Activated CD4-positive, alpha-beta memory T cell treated with anti-CD3 and anti-CD28 coated beads, Interleukin-2, amount 10 ng/mL, durations not matched to agents 7 days and 5 days (primary cell): ENCODE results near the gene PRSS12. TPM values are rescaled to one million over a fixed set of nuclear protein-coding genes. Genes with fewer than 3 reads are reported as not detected.
"Not testable (repeated sequence)": the region's sequence is repeated elsewhere in the genome, so short reads cannot be mapped to it uniquely, and the experiment has no call there.

ENCODE experiments used
- CTCF ChIA-PET: fragments of 350-600 bp; sonication (Branson Sonifier 250); formaldehyde crosslinking; loops from one replicate; lab custom pipeline; 2021; ENCODE audit warnings: antibody characterized with exemption, inconsistent platforms; lab: Charles Lee
- POLR2A ChIA-PET: fragments of 350-600 bp; sonication (Branson Sonifier 250); formaldehyde crosslinking; loops from one replicate; lab custom pipeline; 2021; ENCODE audit warnings: antibody characterized with exemption; lab: Charles Lee
- DNase-seq: peaks from one replicate; pipeline ENCODE4 v3.0.0-alpha.2; 2020
- H3K27ac Mint-ChIP-seq: one replicate; pipeline ENCODE4 v1.8.0; 2021; ENCODE audit warnings: mild to moderate bottlenecking, mixed read lengths
- H3K27me3 Mint-ChIP-seq: one replicate; pipeline ENCODE4 v1.8.0; 2021; ENCODE audit warnings: mixed read lengths
- H3K36me3 Mint-ChIP-seq: one replicate; pipeline ENCODE4 v1.8.0; 2021; ENCODE audit warnings: low read depth, mixed read lengths
- H3K4me1 Mint-ChIP-seq: one replicate; pipeline ENCODE4 v1.8.0; 2021; ENCODE audit warnings: mixed read lengths
- H3K4me3 Mint-ChIP-seq: one replicate; pipeline ENCODE4 v1.8.0; 2021; ENCODE audit warnings: mild to moderate bottlenecking, mixed read lengths
- H3K9me3 Mint-ChIP-seq: one replicate; pipeline ENCODE4 v1.8.0; 2021; ENCODE audit warnings: mixed read lengths
- total RNA-seq, 2 experiments: library from RNA; stranded (reverse); gene quantifications; one replicate each; pipeline ENCODE4 v1.2.3, GENCODE V29; 2021

Gene PRSS12
- not detected for total RNA-seq

GRCh38 chr4:118352843-118353533 is at the start of gene PRSS12:
Gene PRSS12, minus strand, starts transcription at chr4:118353003. Its CDS starts 283 bp downstream, at chr4:118352720.
- H3K4me1 Mint-ChIP-seq: peaks cover 11% of the 10 kb centered on the region
- peak; percentile 63 for DNase-seq
- peaks cover 5% of the 10 kb centered on the region for H3K36me3 Mint-ChIP-seq
- H3K27ac Mint-ChIP-seq: peak within 1 kb of the TSS; percentile 29
- H3K9me3 Mint-ChIP-seq: no peaks in the 10 kb centered on the region
- H3K27me3 Mint-ChIP-seq: peaks cover 66% of the 10 kb centered on the region
- H3K4me3 Mint-ChIP-seq: peak within 1 kb of the TSS; percentile 59
- POLR2A ChIA-PET: interaction anchor here (1.1 kb wide), 1 partner anchor 9 kb away, joined by 3 read pairs; no protein-coding TSS in a partner anchor
- CTCF ChIA-PET: interaction anchor here (0.7 to 2.3 kb wide), 21 partner anchors 9 to 501 kb away, joined by 3 to 15 read pairs (median 5); partner anchors contain the start of gene METTL14

DNA sequence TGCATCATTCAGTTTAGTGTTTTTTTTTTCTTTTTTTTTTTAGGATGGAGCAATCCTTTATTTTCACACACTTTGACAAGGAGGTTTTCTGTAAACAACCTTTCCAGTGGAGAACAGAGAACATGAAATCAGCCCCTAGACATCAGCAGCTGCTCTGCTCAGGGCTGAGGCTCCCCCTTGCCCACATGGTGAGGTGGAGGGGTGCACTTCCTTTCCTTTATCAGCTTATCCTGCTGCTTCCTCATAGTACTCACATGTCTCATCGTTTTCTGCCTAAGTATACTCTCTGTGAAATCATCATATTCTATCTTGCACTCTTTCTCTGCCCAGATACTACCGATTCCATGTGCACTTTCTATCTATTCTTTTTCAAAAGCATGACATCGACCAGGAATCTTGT is 47.6 kb upstream of the PRSS12 start:
- Mint-ChIP-seq H3K27me3 (peaks cover 23% of the 10 kb centered on the region), H3K4me1 (no peaks in the 10 kb centered on the region), H3K27ac (no peak overlapping the region), H3K4me3 (no peak overlapping the region), H3K9me3 (no peaks in the 10 kb centered on the region), H3K36me3 (no peaks in the 10 kb centered on the region)
- no peak for DNase-seq
- ChIA-PET POLR2A (no interaction called here), CTCF (no interaction called here)

GRCh38 chr4:118399883-118400282 is 47.1 kb upstream of the PRSS12 start:
- H3K9me3 Mint-ChIP-seq, H3K4me3 Mint-ChIP-seq, H3K36me3 Mint-ChIP-seq, POLR2A ChIA-PET, DNase-seq, H3K27ac Mint-ChIP-seq, CTCF ChIA-PET, H3K4me1 Mint-ChIP-seq: not testable (repeated sequence)
- peaks cover 19% of the 10 kb centered on the region for H3K27me3 Mint-ChIP-seq

- DNase-seq: no peak
- H3K9me3 Mint-ChIP-seq: no peaks in the 10 kb centered on the region
- no peak overlapping the region for H3K27ac Mint-ChIP-seq
- POLR2A ChIA-PET: no interaction called here
- H3K27me3 Mint-ChIP-seq: peaks cover 18% of the 10 kb centered on the region
- no peaks in the 10 kb centered on the region for H3K36me3 Mint-ChIP-seq
- no peak overlapping the region for H3K4me3 Mint-ChIP-seq
- no peaks in the 10 kb centered on the region for H3K4me1 Mint-ChIP-seq
- CTCF ChIA-PET: no interaction called here
Measured at GRCh38 chr4:118398226-118399090, 45.7 kb upstream of the PRSS12 start.

GRCh38 chr4:118397623-118397979 is 44.8 kb upstream of the PRSS12 start:
- peaks cover 18% of the 10 kb centered on the region for H3K27me3 Mint-ChIP-seq
- CTCF ChIA-PET: no interaction called here

DNA sequence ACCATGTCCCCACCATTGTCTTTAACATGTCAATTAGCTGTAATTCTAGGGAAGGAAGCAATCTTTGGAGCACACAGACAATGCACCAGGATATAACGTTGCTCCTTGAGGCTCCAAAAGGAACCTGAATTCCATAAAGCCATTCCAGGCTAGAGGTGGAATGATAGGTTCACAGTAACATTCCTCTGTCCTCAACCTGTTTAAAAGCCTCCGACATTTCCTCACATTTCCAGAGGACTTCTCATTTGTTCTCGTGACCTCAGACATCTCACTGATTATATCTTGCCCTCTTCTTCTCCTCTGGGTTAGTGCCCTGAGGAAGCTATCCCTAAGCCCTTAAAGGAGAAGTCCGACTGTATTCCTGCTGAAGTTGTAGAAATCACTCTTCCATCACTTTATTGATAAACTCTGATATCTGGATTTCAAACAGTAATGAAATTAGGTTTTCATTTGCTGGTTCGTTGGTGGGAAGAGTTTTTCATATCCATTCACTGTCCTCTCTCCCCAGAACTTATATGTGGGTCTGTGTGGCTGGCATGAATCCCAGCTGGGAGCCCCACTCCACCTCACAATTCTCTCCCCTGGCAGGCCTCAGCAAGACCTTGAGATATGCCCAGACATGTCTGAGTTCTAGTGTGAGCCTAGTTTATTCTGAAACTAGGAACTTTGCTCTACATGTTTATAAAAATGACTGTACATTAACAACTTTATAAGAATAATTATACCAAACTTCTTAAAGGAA is 44.2 kb upstream of the PRSS12 start:
- DNase-seq: no peak
- Mint-ChIP-seq H3K9me3 (peaks cover 2% of the 10 kb centered on the region), H3K4me1 (no peaks in the 10 kb centered on the region), H3K27ac (no peak overlapping the region), H3K36me3 (no peaks in the 10 kb centered on the region), H3K27me3 (peaks cover 15% of the 10 kb centered on the region), H3K4me3 (no peak overlapping the region)
- ChIA-PET POLR2A (no interaction called here), CTCF (no interaction called here)

More at GRCh38 chr4:118397623-118397979, 44.8 kb upstream of the PRSS12 start:
- no peak overlapping the region for H3K4me3 Mint-ChIP-seq
- H3K36me3 Mint-ChIP-seq: no peaks in the 10 kb centered on the region
- no peaks in the 10 kb centered on the region for H3K4me1 Mint-ChIP-seq
- DNase-seq: no peak
- POLR2A ChIA-PET: no interaction called here
- H3K9me3 Mint-ChIP-seq: peaks cover 2% of the 10 kb centered on the region
- H3K27ac Mint-ChIP-seq: no peak overlapping the region

DNA sequence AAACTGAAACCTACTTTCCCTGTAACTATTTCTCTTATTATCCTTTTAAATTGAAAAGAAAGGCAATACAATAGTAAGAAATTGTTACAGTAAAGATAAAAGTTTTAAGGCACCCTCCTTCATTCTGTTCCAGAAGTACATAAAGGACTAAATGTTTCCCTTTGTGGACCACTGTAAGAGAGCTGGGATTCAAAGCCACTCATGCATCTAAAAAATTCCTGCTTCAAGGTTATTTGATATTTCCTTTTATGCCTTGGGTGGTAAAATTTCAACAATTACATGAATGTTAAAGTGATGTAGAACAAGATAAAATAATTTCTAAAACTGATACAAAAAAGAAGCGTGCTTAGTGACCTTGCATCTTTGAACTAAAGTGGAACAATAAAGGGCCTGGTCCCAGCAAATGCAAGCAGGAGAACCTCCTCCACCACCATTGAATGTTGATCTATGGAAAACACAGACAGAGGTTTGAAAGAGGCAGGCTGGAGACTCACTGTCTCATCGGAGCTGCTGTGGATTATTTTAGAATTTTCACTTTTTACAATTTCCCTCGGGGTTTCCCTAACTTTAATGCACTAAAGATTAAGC is 42.3 kb upstream of the PRSS12 start:
- Mint-ChIP-seq H3K9me3 (peaks cover 2% of the 10 kb centered on the region), H3K27me3 (peaks cover 4% of the 10 kb centered on the region), H3K4me3 (no peak overlapping the region), H3K4me1 (no peaks in the 10 kb centered on the region), H3K36me3 (no peaks in the 10 kb centered on the region), H3K27ac (no peak overlapping the region)
- POLR2A ChIA-PET: no interaction called here
- CTCF ChIA-PET: no interaction called here
- no peak for DNase-seq

DNA sequence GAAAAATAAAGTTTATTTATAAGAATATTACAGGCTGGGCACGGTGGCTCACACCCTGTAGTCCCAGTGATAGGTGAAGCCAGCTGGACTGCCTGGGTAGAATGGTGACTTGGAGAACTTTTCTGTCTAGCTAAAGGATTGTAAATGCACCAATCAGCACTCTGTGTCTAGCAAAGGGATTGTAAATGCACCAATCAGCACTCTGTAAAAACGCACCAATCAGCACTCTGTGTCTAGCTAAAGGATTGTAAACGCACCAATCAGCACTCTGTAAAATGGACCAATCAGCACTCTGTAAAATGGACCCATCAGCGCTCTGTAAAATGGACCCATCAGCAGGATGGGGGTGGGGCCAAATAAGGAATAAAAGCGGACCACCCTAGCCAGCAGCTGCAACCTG is 39.7 kb upstream of the PRSS12 start:
- H3K36me3 Mint-ChIP-seq, DNase-seq, H3K27me3 Mint-ChIP-seq, CTCF ChIA-PET, H3K4me1 Mint-ChIP-seq, H3K27ac Mint-ChIP-seq, H3K4me3 Mint-ChIP-seq, H3K9me3 Mint-ChIP-seq, POLR2A ChIA-PET: not testable (repeated sequence)

GRCh38 chr4:118390121-118390520 is 37.3 kb upstream of the PRSS12 start:
- no peak for DNase-seq
- Mint-ChIP-seq H3K4me1 (no peaks in the 10 kb centered on the region), H3K27ac (no peak overlapping the region), H3K4me3 (no peak overlapping the region), H3K27me3 (peaks cover 3% of the 10 kb centered on the region), H3K36me3 (no peaks in the 10 kb centered on the region), H3K9me3 (peaks cover 7% of the 10 kb centered on the region)
- ChIA-PET CTCF (no interaction called here), POLR2A (no interaction called here)

DNA sequence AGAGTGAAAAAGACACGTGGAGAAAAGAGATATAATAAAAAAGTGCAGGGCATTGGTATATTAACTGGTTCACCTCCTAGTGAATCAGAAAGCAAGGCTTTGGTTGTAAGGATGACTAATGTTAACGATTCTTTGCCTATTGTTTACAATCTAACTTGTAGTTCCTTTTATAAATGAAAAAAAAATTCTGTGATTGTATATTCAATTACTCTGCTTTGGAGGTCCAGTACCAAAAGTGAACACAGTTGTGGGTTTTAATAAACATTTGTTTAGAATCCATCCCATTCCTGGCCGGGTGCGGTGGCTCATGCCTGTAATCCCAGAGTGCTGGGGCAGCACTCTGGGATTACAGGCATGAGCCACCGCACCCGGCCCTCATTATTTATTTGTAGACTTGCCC is 36.9 kb upstream of the PRSS12 start:
- CTCF ChIA-PET: no interaction called here
- Mint-ChIP-seq H3K36me3 (no peaks in the 10 kb centered on the region), H3K4me3 (no peak overlapping the region), H3K4me1 (no peaks in the 10 kb centered on the region), H3K27ac (no peak overlapping the region), H3K27me3 (peaks cover 3% of the 10 kb centered on the region), H3K9me3 (peaks cover 7% of the 10 kb centered on the region)
- POLR2A ChIA-PET: no interaction called here
- DNase-seq: no peak

GRCh38 chr4:118388606-118389005 is 35.8 kb upstream of the PRSS12 start:
- no peaks in the 10 kb centered on the region for H3K36me3 Mint-ChIP-seq
- no peak for DNase-seq
- CTCF ChIA-PET: no interaction called here
- POLR2A ChIA-PET: no interaction called here
- peaks cover 7% of the 10 kb centered on the region for H3K9me3 Mint-ChIP-seq
- H3K4me1 Mint-ChIP-seq: no peaks in the 10 kb centered on the region
- no peak overlapping the region for H3K27ac Mint-ChIP-seq
- no peak overlapping the region for H3K4me3 Mint-ChIP-seq
- peaks cover 3% of the 10 kb centered on the region for H3K27me3 Mint-ChIP-seq

GRCh38 chr4:118381902-118382301 is 29.1 kb upstream of the PRSS12 start:
- Mint-ChIP-seq H3K4me1 (no peaks in the 10 kb centered on the region), H3K27me3 (peaks cover 5% of the 10 kb centered on the region), H3K4me3 (no peak overlapping the region), H3K9me3 (peaks cover 5% of the 10 kb centered on the region), H3K27ac (no peak overlapping the region), H3K36me3 (no peaks in the 10 kb centered on the region)
- ChIA-PET CTCF (no interaction called here), POLR2A (no interaction called here)
- DNase-seq: no peak
